Thyroid gland (tissue), 4 donors: ENCODE results near the gene DCAF12. TPM values are rescaled to one million over a fixed set of nuclear protein-coding genes. Genes with fewer than 3 reads are reported as not detected.

ENCODE experiments used
- DNase-seq, 2 donors: peaks; one replicate each; pipeline ENCODE4 v3.0.0-alpha.2; 2019
- H3K27ac ChIP-seq, 3 donors: fragments of 200-600 bp; sonication (generic); 1 replicate in 2 of 3; 2 replicates in 1 of 3; pipeline ENCODE4 v1.5.1; 2016 to 2019; ENCODE audit warnings: mild to moderate bottlenecking in 1 of 3, moderate library complexity in 1 of 3
- H3K27me3 ChIP-seq: fragments of 200-600 bp; sonication (generic); one replicate; pipeline ENCODE4 v1.5.1; 2019
- H3K36me3 ChIP-seq, 2 donors: fragments of 200-600 bp; sonication (generic); one replicate each; pipeline ENCODE4 v1.5.1; 2016 to 2019
- H3K4me1 ChIP-seq, 2 donors: fragments of 200-600 bp; sonication (generic); one replicate each; pipeline ENCODE4 v1.5.1; 2017 to 2019
- H3K4me3 ChIP-seq, 3 donors: fragments of 200-600 bp; sonication (generic); replicated peaks in 1 of 3; 1 replicate in 2 of 3; 2 replicates in 1 of 3; pipeline ENCODE4 v1.5.1; 2016; ENCODE audit warnings: mild to moderate bottlenecking in 1 of 3
- H3K9me3 ChIP-seq: fragments of 200-600 bp; sonication (generic); one replicate; pipeline ENCODE4 v1.5.1; 2017
- POLR2A ChIP-seq, 2 donors: fragments of 450-650 bp; IDR thresholded peaks; one replicate each; pipeline ENCODE4 v1.6.1; 2017; ENCODE audit warnings: antibody characterized with exemption in 2 of 2, mild to moderate bottlenecking in 2 of 2, moderate library complexity in 1 of 2
- WGBS, 2 donors: methylation state at CpG; one replicate each; pipeline ENCODE4 v1.1.5; 2017; 5-methylcytosine and 5-hydroxymethylcytosine counted together
- intact Hi-C: fragments of 100-400 bp; cut with DNase I; formaldehyde crosslinking; loops from one replicate; pipeline ENCODE4 v1.15.1; 2023
- total RNA-seq, 4 donors: library from RNA; depleted of rRNA; stranded (reverse); fragments of >200 nt; gene quantifications; one replicate each; pipeline ENCODE4 v1.2.3, GENCODE V29; 2016
- TF ChIP-seq, protein P1 (sequence below), 6 experiments: fragments of 200-600 bp in 3 of 6; fragments of 450-650 bp in 3 of 6; sonication (generic) in 3 of 6; IDR thresholded peaks; one replicate each; pipeline ENCODE4 v1.5.1; 2016 to 2019; ENCODE audit warnings: antibody characterized with exemption in 6 of 6, mild to moderate bottlenecking in 2 of 6, inconsistent platforms in 1 of 6, moderate library complexity in 1 of 6

DCAF12 gene
- total RNA-seq, 4 donors from 2014 or later, result 28.1 to 32.5 (median 31.6) TPM

DNA sequence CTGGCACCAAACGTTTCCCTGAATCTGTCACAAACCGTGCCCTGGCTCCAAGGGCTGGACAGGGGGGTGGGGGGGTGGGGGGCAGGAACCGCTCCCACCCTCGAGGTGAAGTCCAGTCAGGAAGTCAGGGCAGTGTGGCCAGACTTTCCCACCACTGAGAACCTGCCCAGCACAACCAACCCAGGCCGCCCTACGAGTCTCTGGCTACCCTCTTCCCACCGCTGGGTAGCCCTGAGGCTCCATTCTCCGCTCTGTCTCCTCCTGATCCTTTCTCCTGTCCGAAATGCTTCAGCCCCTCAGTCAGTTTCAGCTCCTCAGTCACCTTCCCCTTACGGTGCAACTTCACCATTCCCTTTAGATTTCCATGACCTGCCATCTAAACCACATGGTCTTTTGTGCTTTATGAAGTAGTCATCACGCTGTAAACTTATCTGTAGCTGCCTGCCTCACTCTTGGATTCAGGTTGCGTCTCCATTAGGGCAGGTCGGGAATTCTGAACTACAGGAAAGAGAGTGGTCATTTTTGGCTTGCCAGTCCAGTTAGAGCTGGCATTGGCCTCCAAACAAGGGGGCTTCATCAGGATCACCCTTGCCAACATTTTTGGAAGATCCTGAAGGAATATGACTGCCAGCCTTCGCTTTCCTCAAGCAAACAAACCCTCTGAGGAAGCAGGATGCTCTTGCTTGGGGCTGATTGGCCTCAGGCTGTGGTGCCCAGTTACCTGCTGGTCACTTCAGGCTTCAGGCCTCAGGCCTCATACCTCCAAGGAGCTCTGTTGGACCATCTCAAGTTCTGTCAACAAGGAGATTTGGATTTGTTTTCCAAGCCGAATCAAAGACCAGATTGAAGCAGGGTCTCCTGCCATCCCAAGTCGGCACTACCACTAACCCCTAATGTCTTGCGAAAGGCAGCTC is 794 bp upstream of the DCAF12 start:
- peak overlapping the region in 2 of 3 donors; percentile 36 to 54 for H3K4me3 ChIP-seq
- WGBS, 2 donors, result 74 to 79% methylated on average over 14 to 17 of the region's 17 CpGs
- no peak for DNase-seq
- H3K9me3 ChIP-seq, result no peaks in the 10 kb centered on the region
- H3K27ac ChIP-seq, result peak overlapping the region; percentile 80 to 85 (median 83)
- H3K36me3 ChIP-seq, result peaks cover 0 to 7% of the 10 kb centered on the region in 2 donors
- H3K4me1 ChIP-seq, result peaks cover 21 to 34% of the 10 kb centered on the region in 2 donors
- intact Hi-C loops, result no loop called here
- H3K27me3 ChIP-seq, result no peaks in the 10 kb centered on the region
- no peak for TF ChIP-seq POLR2A (IDR thresholded peaks at IDR 0.05)
- TF ChIP-seq, protein P1, sequence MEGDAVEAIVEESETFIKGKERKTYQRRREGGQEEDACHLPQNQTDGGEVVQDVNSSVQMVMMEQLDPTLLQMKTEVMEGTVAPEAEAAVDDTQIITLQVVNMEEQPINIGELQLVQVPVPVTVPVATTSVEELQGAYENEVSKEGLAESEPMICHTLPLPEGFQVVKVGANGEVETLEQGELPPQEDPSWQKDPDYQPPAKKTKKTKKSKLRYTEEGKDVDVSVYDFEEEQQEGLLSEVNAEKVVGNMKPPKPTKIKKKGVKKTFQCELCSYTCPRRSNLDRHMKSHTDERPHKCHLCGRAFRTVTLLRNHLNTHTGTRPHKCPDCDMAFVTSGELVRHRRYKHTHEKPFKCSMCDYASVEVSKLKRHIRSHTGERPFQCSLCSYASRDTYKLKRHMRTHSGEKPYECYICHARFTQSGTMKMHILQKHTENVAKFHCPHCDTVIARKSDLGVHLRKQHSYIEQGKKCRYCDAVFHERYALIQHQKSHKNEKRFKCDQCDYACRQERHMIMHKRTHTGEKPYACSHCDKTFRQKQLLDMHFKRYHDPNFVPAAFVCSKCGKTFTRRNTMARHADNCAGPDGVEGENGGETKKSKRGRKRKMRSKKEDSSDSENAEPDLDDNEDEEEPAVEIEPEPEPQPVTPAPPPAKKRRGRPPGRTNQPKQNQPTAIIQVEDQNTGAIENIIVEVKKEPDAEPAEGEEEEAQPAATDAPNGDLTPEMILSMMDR (IDR thresholded peaks at IDR 0.05), result no peak

DNA sequence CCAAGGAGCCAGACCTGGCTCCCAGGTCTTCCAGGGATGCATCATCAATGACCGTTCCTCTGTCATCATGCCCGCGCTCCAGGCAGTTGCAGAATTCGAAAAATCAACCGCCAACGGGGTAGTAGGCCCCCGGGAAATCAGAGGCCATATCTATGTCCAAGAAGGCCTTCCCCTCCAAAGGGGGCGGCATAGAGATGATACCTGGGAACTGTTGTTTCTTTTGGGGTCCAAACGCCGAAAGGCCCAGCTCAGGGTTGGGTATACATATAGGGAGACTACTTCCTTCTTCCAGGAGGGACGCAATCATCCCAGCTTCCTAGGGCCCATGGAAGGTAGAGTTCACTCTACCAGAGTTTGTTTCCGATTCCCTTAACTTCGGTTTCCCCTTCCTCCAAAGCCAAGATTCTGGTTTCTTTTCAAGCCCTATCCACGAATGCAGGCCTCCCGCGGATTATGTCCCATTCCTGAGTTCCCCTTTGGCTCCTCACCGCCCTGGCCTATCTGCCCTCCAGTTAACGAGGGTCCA is 754 bp downstream of the DCAF12 start:
- Histone ChIP-seq H3K9me3 (no peaks in the 10 kb centered on the region), H3K27ac (peak overlapping the region; percentile 80 to 85 (median 83)), H3K36me3 (peaks cover 0 to 7% of the 10 kb centered on the region in 2 donors), H3K27me3 (no peaks in the 10 kb centered on the region), H3K4me3 (peak overlapping the region; percentile 54 to 96 (median 84)), H3K4me1 (peaks cover 21 to 34% of the 10 kb centered on the region in 2 donors)
- 4 to 5% methylated on average over 17 to 18 of the region's 18 CpGs for WGBS, 2 donors
- intact Hi-C loops, result no loop called here
- no peak for DNase-seq
- TF ChIP-seq, protein P1 (IDR thresholded peaks at IDR 0.05), result no peak
- TF ChIP-seq POLR2A (IDR thresholded peaks at IDR 0.05), result no peak

DNA sequence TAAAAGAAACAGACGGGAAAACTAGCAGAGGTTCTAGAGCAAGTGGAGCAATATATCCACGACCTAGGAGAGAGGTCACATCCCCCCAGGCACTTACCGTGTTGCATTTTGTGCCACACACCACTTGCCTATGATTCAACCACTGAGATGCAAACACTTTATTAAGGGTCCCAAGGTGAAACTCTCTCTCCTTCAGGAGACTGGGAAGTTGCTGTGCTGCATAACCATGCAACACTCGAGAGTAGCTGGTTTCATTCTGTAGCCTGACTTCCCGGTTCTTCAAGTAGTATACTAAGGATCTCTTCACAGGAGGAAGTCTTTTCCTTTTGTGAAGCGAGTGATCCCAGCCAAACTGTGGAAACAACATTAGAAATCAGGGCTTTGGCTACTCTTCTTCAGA is 1.6 kb downstream of the DCAF12 start:
- DNase-seq, result no peak
- no peak for TF ChIP-seq POLR2A (IDR thresholded peaks at IDR 0.05)
- TF ChIP-seq, protein P1 (IDR thresholded peaks at IDR 0.05), result no peak
- peak overlapping the region in 1 of 3 donors; percentile 54 for H3K4me3 ChIP-seq
- H3K27me3 ChIP-seq, result no peaks in the 10 kb centered on the region
- H3K9me3 ChIP-seq, result no peaks in the 10 kb centered on the region
- peaks cover 21 to 34% of the 10 kb centered on the region in 2 donors for H3K4me1 ChIP-seq
- H3K27ac ChIP-seq, result peak overlapping the region in 1 of 3 donors; percentile 83
- peaks cover 0 to 7% of the 10 kb centered on the region in 2 donors for H3K36me3 ChIP-seq
- intact Hi-C loops, result no loop called here
- 28 to 29% methylated on average over 6 of the region's 6 CpGs for WGBS, 2 donors

DNA sequence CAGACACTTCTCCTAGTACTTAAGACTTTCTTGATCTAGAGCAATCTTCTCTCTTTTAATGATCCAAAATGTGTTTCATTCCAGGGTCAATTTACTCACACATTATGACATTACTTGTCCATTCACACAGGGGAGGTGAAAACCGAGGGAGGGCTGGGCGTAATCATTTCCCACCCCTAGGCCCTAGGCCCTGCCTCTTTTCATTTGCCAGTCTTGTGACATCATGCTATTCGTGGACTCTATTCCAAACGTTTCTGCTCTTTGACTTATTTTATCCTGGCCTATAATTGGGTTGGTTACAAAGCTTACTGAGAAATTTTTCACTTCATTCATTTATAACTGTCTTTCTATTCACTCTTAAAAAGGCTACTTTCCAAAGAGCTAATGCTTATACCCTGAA is 2.4 kb downstream of the DCAF12 start:
- H3K9me3 ChIP-seq, result no peaks in the 10 kb centered on the region
- no peaks in the 10 kb centered on the region for H3K27me3 ChIP-seq
- DNase-seq, result no peak
- H3K36me3 ChIP-seq, result peaks cover 0 to 7% of the 10 kb centered on the region in 2 donors
- TF ChIP-seq POLR2A (IDR thresholded peaks at IDR 0.05), result no peak
- TF ChIP-seq, protein P1 (IDR thresholded peaks at IDR 0.05), result no peak
- 56 to 60% methylated on average over 4 of the region's 4 CpGs for WGBS, 2 donors
- no peak overlapping the region for H3K27ac ChIP-seq
- no peak overlapping the region for H3K4me3 ChIP-seq
- peaks cover 21 to 34% of the 10 kb centered on the region in 2 donors for H3K4me1 ChIP-seq
- intact Hi-C loops, result no loop called here

DNA sequence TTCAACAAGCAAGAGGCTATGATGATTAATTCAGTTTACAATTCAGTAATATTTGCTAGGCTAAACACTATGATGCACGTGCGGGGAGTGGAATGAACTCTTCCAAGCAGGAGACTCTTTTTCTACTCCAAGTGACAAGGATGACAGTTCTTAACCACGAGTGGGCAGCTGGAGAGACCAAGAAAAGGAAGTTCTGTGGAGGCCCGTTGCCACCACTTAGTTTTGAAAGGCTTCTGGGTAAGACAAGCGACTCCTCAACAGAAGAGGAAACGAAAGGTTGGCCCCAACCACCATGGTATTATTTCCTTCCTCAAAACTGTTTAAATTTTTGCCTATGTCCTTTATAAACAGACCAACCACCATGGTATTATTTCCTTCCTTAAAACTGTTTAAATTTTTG is 2.8 kb downstream of the DCAF12 start:
- DNase-seq, result no peak
- peaks cover 21 to 34% of the 10 kb centered on the region in 2 donors for H3K4me1 ChIP-seq
- H3K4me3 ChIP-seq, result no peak overlapping the region
- peaks cover 0 to 7% of the 10 kb centered on the region in 2 donors for H3K36me3 ChIP-seq
- WGBS, 2 donors, result 68 to 70% methylated on average over 6 of the region's 6 CpGs
- intact Hi-C loops, result no loop called here
- TF ChIP-seq, protein P1 (IDR thresholded peaks at IDR 0.05), result no peak
- TF ChIP-seq POLR2A (IDR thresholded peaks at IDR 0.05), result no peak
- H3K27me3 ChIP-seq, result no peaks in the 10 kb centered on the region
- H3K9me3 ChIP-seq, result no peaks in the 10 kb centered on the region
- H3K27ac ChIP-seq, result no peak overlapping the region
